HEK293T (cell line): ENCODE data around the gene PPP2R5C.

Experiments
- CTCF ChIA-PET: fragments of 350-600 bp; formaldehyde crosslinking; extraction: SDS; loops from one replicate; lab custom pipeline; 2021; ENCODE audit warnings: antibody characterized with exemption, inconsistent platforms; lab: Yijun Ruan, JAX
- POLR2A ChIA-PET: fragments of 350-600 bp; formaldehyde crosslinking; extraction: SDS; loops from one replicate; lab custom pipeline; 2020; ENCODE audit warnings: antibody characterized with exemption, inconsistent platforms; lab: Yijun Ruan, JAX
- DNase-seq: peaks from one replicate; pipeline ENCODE4 v3.0.0; 2012; ENCODE audit warnings: mixed read lengths; ENCODE audit errors: extremely low spot score
- ARNT ChIP-seq: fragments of 450-650 bp; IDR thresholded peaks from 2 replicates; pipeline ENCODE4 v1.6.1; 2017; ENCODE audit warnings: mild to moderate bottlenecking
- BHLHE40 ChIP-seq: fragments of 450-650 bp; IDR thresholded peaks from 2 replicates; pipeline ENCODE4 v1.6.1; 2016; ENCODE audit warnings: mild to moderate bottlenecking, moderate library complexity, borderline replicate concordance
- CTBP1 ChIP-seq: fragments of 450-650 bp; IDR thresholded peaks from 2 replicates; pipeline ENCODE4 v1.6.1; 2016; ENCODE audit warnings: borderline replicate concordance
- ELF4 ChIP-seq: fragments of 450-650 bp; IDR thresholded peaks from 2 replicates; pipeline ENCODE4 v1.6.1; 2017; ENCODE audit warnings: antibody characterized with exemption
- FOXA1 ChIP-seq: fragments of 450-650 bp; IDR thresholded peaks from 2 replicates; pipeline ENCODE4 v1.6.1; 2016; ENCODE audit warnings: mild to moderate bottlenecking
- FOXK2 ChIP-seq: fragments of 450-650 bp; IDR thresholded peaks from 2 replicates; pipeline ENCODE4 v1.6.1; 2016; ENCODE audit warnings: mild to moderate bottlenecking
- FOXM1 ChIP-seq: fragments of 450-650 bp; IDR thresholded peaks from 2 replicates; pipeline ENCODE4 v1.6.1; 2017; ENCODE audit warnings: mild to moderate bottlenecking, borderline replicate concordance
- HDGF ChIP-seq: fragments of 450-650 bp; IDR thresholded peaks from 2 replicates; pipeline ENCODE4 v1.6.1; 2017; ENCODE audit warnings: antibody characterized with exemption, borderline replicate concordance
- L3MBTL2 ChIP-seq: fragments of 450-650 bp; conservative IDR thresholded peaks from 2 replicates; pipeline ENCODE4 v1.6.1; 2016; ENCODE audit warnings: mild to moderate bottlenecking
- LEF1 ChIP-seq: fragments of 450-650 bp; IDR thresholded peaks from 2 replicates; pipeline ENCODE4 v1.6.1; 2017; ENCODE audit warnings: mild to moderate bottlenecking, borderline replicate concordance
- NFRKB ChIP-seq: fragments of 450-650 bp; IDR thresholded peaks from 2 replicates; pipeline ENCODE4 v1.6.1; 2016; ENCODE audit warnings: mild to moderate bottlenecking, moderate library complexity
- PKNOX1 ChIP-seq: fragments of 450-650 bp; IDR thresholded peaks from 2 replicates; pipeline ENCODE4 v1.6.1; 2016
- SP1 ChIP-seq: fragments of 450-650 bp; IDR thresholded peaks from 2 replicates; pipeline ENCODE4 v1.6.1; 2017
- SUZ12 ChIP-seq: fragments of 450-650 bp; IDR thresholded peaks from 2 replicates; pipeline ENCODE4 v1.6.1; 2016; ENCODE audit warnings: mild to moderate bottlenecking
- TARDBP ChIP-seq: fragments of 450-650 bp; IDR thresholded peaks from 2 replicates; pipeline ENCODE4 v1.6.1; 2016
- ZNF384 ChIP-seq: fragments of 450-650 bp; IDR thresholded peaks from 2 replicates; pipeline ENCODE4 v1.6.1; 2016

Gene PPP2R5C

GRCh38 chr14:101906645-101907044 is 145.1 kb downstream of the PPP2R5C start:
- ChIA-PET POLR2A (no interaction called here), CTCF (no interaction called here)
- TF ChIP-seq TARDBP (no peak), BHLHE40 (no peak), L3MBTL2 (no peak), FOXA1 (no peak), NFRKB (no peak), SUZ12 (no peak), SP1 (no peak), ZNF384 (no peak), LEF1 (no peak), ELF4 (no peak), HDGF (no peak), ARNT (no peak), CTBP1 (no peak), FOXK2 (no peak), FOXM1 (no peak)
- no peak for DNase-seq

GRCh38 chr14:101907619-101908018 is 146.1 kb downstream of the PPP2R5C start:
- ChIA-PET CTCF (no interaction called here), POLR2A (no interaction called here)
- DNase-seq, result no peak
- TF ChIP-seq HDGF (no peak), ELF4 (no peak), FOXK2 (no peak), TARDBP (no peak), NFRKB (no peak), FOXA1 (no peak), PKNOX1 (no peak)

- DNase-seq, result no peak
- CTCF ChIA-PET, result no interaction called here
- POLR2A ChIA-PET, result no interaction called here
- TF ChIP-seq ELF4, result no peak
- TF ChIP-seq FOXM1, result no peak
- no peak for TF ChIP-seq LEF1
- no peak for TF ChIP-seq ARNT
- TF ChIP-seq HDGF, result no peak
- no peak for TF ChIP-seq L3MBTL2
Observed at GRCh38 chr14:101908795-101909194, 147.3 kb downstream of the PPP2R5C start.

- TF ChIP-seq SUZ12 (no peak), NFRKB (no peak), TARDBP (no peak), FOXA1 (no peak), PKNOX1 (no peak), LEF1 (no peak), SP1 (no peak), CTBP1 (no peak), FOXK2 (no peak), BHLHE40 (no peak), L3MBTL2 (no peak), FOXM1 (no peak), HDGF (no peak), ELF4 (no peak), ARNT (no peak), ZNF384 (no peak)
- ChIA-PET POLR2A (no interaction called here), CTCF (no interaction called here)
- no peak for DNase-seq
Observed at GRCh38 chr14:101909371-101910096, 148.0 kb downstream of the PPP2R5C start.

- ChIA-PET CTCF (interaction anchor here (1.2 kb wide), 1 partner anchor 142 kb away, joined by 5 read pairs; no protein-coding TSS in a partner anchor), POLR2A (no interaction called here)
- no peak for DNase-seq
- no peak for TF ChIP-seq TARDBP
- no peak for TF ChIP-seq FOXM1
- no peak for TF ChIP-seq ELF4
- TF ChIP-seq BHLHE40, result no peak
Observed at GRCh38 chr14:101912841-101913240, 151.3 kb downstream of the PPP2R5C start.

- TF ChIP-seq NFRKB (no peak), PKNOX1 (no peak), FOXK2 (no peak), ARNT (no peak), FOXM1 (no peak), L3MBTL2 (no peak), BHLHE40 (no peak), SP1 (no peak), LEF1 (no peak), HDGF (no peak), ELF4 (no peak), TARDBP (no peak), CTBP1 (no peak), FOXA1 (no peak), SUZ12 (no peak), ZNF384 (no peak)
- ChIA-PET POLR2A (no interaction called here), CTCF (no interaction called here)
- no peak for DNase-seq
Observed at GRCh38 chr14:101914083-101914482, 152.6 kb downstream of the PPP2R5C start.
